T-helper 2 cell (primary cell): ENCODE results near the gene PNKD.
"Not testable (repeated sequence)": the region's sequence is repeated elsewhere in the genome, so short reads cannot be mapped to it uniquely, and the experiment has no call there.

Experiments
- DNase-seq, 5 experiments: peaks; one replicate each; pipeline versions ENCODE4 v3.0.0 to v3.0.0-alpha.2; 2012 to 2022

Gene PNKD

GRCh38 chr2:218257390-218257981 lies 12.8 kb upstream of the PNKD start:
- peak in 4 of 5 experiments; percentile 45 to 80 (median 55) for DNase-seq

GRCh38 chr2:218259099-218259961 lies 11.0 kb upstream of the PNKD start:
- no peak for DNase-seq

GRCh38 chr2:218260166-218260565 lies 10.2 kb upstream of the PNKD start:
- DNase-seq = no peak

GRCh38 chr2:218260742-218261422 lies 9.4 kb upstream of the PNKD start, which contains the start of gene GPBAR1:
TSS of gene GPBAR1 (plus strand) at chr2:218261015. CDS start at chr2:218262725, 1,710 bp downstream.
- DNase-seq = no peak

GRCh38 chr2:218261423-218262236 lies 8.7 kb upstream of the PNKD start:
- DNase-seq = no peak

GRCh38 chr2:218262237-218262600 lies 8.1 kb upstream of the PNKD start:
- DNase-seq = no peak

GRCh38 chr2:218262631-218263586 lies 7.4 kb upstream of the PNKD start:
- no peak for DNase-seq

GRCh38 chr2:218263817-218264641 lies 6.3 kb upstream of the PNKD start:
- DNase-seq = no peak

- DNase-seq = no peak
Measured at GRCh38 chr2:218264773-218265561, 5.4 kb upstream of the PNKD start.

GRCh38 chr2:218265626-218266025 lies 4.7 kb upstream of the PNKD start:
- no peak for DNase-seq

GRCh38 chr2:218266316-218266979 lies 3.9 kb upstream of the PNKD start:
- DNase-seq = no peak

GRCh38 chr2:218267259-218267658 lies 3.1 kb upstream of the PNKD start:
- DNase-seq = no peak

GRCh38 chr2:218270721-218271486 lies 585 bp downstream of the PNKD start:
- no peak for DNase-seq

GRCh38 chr2:218271487-218271797 lies 1.1 kb downstream of the PNKD start:
- no peak for DNase-seq

GRCh38 chr2:218271865-218272530 lies 1.7 kb downstream of the PNKD start:
- DNase-seq = no peak

GRCh38 chr2:218272531-218273212 lies 2.4 kb downstream of the PNKD start:
- peak; percentile 47 to 80 (median 68) for DNase-seq

GRCh38 chr2:218273214-218273907 lies 3.0 kb downstream of the PNKD start:
- not testable (repeated sequence) for DNase-seq
